ENCODE results near the gene TUBG2.

DNA sequence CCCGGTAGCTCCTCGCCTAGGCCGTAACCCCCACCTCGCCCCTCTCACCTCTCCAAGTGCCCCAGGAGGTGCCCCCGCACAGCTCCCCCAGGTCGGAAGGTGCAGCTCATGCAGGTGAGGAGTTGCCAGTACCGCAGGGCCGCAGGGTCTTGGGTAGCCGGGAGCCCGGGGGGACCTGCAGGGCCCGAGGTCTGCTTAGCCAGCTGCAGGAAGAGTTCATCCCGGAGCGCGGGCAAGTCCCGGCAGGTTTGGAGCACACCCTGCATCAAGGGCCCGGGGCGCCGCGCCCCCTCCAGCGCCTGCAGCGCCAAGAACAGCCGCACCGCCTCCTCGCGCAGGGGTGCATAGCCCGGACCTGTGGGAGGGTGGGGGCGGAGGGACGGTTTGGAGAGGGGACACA is 13.0 kb downstream of the TUBG2 start:
- TF ChIP-seq, protein P1, sequence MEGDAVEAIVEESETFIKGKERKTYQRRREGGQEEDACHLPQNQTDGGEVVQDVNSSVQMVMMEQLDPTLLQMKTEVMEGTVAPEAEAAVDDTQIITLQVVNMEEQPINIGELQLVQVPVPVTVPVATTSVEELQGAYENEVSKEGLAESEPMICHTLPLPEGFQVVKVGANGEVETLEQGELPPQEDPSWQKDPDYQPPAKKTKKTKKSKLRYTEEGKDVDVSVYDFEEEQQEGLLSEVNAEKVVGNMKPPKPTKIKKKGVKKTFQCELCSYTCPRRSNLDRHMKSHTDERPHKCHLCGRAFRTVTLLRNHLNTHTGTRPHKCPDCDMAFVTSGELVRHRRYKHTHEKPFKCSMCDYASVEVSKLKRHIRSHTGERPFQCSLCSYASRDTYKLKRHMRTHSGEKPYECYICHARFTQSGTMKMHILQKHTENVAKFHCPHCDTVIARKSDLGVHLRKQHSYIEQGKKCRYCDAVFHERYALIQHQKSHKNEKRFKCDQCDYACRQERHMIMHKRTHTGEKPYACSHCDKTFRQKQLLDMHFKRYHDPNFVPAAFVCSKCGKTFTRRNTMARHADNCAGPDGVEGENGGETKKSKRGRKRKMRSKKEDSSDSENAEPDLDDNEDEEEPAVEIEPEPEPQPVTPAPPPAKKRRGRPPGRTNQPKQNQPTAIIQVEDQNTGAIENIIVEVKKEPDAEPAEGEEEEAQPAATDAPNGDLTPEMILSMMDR (IDR thresholded peaks at IDR 0.05) = peak in 1 of 4 experiments; percentile 10
- TF ChIP-seq POLR2AphosphoS5 (IDR thresholded peaks at IDR 0.05) = no peak

Data from prostate gland (tissue), 2 donors.